ENCODE measurements around the gene OMP. TPM values are rescaled to one million over a fixed set of nuclear protein-coding genes. Genes with fewer than 3 reads are reported as not detected.

The OMP gene
- total and polyA plus RNA-seq, 3 donors from 2014 or later, result 1.7 to 6.7 TPM; not detected in 1

- H3K27ac ChIP-seq, result no peak overlapping the region
- no peak overlapping the region for H3K4me3 ChIP-seq
- no peak for DNase-seq
- no peaks in the 10 kb centered on the region for H3K27me3 ChIP-seq
- no peaks in the 10 kb centered on the region for H3K9me3 ChIP-seq
- 91 to 95% methylated on average over 6 of the region's 6 CpGs for WGBS, 2 donors
- peaks cover 24% of the 10 kb centered on the region for H3K4me1 ChIP-seq
- H3K36me3 ChIP-seq (ENCODE audit: low read depth, missing control alignments), result no peaks in the 10 kb centered on the region
- intact Hi-C loops (cut with DNase I; ENCODE audit: low total_unique reads), result no loop called here
- TF ChIP-seq POLR2A (IDR thresholded peaks at IDR 0.05), result no peak
- TF ChIP-seq CTCF (IDR thresholded peaks at IDR 0.05), result no peak
These were observed 9.3 kb downstream of the OMP start for GRCh38 chr11:77111946-77112345.

GRCh38 chr11:77112641-77113381, 10.2 kb downstream of the OMP start:
- H3K27ac ChIP-seq, result no peak overlapping the region
- DNase-seq, result no peak
- H3K4me1 ChIP-seq, result peaks cover 15% of the 10 kb centered on the region
- WGBS, 2 donors, result 90 to 92% methylated on average over 18 to 20 of the region's 20 CpGs
- H3K4me3 ChIP-seq, result no peak overlapping the region
- intact Hi-C loops (cut with DNase I; ENCODE audit: low total_unique reads), result no loop called here
- TF ChIP-seq POLR2A (IDR thresholded peaks at IDR 0.05) (no peak), CTCF (IDR thresholded peaks at IDR 0.05) (no peak)
- no peaks in the 10 kb centered on the region for H3K27me3 ChIP-seq
- H3K9me3 ChIP-seq, result no peaks in the 10 kb centered on the region
- no peaks in the 10 kb centered on the region for H3K36me3 ChIP-seq (ENCODE audit: low read depth, missing control alignments)

DNA sequence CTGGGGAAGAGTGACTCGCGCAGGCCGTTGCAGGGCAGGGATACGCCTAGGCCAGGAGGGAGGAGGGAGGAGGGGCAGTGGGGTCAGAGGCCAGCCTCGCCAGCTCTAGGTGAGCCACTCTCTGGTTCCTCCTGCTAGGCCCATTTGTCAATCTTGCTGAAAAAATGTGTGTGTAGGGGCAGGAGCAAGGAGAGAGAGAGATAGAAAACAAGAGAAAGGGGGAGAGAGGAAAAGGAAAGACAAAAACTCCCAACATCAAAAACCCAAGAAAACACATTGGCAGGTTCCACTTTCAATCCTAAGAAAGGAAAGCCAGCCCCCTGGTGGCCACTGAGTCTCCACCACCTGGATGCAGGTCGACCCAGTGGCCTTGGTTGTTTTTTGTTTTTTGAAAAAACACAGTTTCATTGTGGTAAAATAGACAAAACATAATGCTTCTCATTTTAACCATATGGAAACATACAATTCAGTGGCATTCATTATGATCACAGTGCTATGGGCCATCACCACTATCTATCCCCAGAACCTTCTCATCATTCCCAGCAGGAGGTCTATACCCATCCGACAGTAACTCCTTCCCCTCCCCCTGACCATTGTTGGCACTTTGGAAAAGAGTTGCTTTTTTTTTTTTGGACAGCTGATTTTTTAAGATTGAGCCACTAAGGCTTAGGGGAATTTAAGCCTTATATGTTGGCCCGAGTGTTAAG, 10.9 kb downstream of the OMP start:
- no peak overlapping the region for H3K27ac ChIP-seq
- TF ChIP-seq POLR2A (IDR thresholded peaks at IDR 0.05), result no peak
- TF ChIP-seq CTCF (IDR thresholded peaks at IDR 0.05), result peak; percentile 32 to 62 (median 42)
- peaks cover 8% of the 10 kb centered on the region for H3K4me1 ChIP-seq
- no peaks in the 10 kb centered on the region for H3K9me3 ChIP-seq
- no peaks in the 10 kb centered on the region for H3K27me3 ChIP-seq
- H3K4me3 ChIP-seq, result no peak overlapping the region
- intact Hi-C loops (cut with DNase I; ENCODE audit: low total_unique reads), result no loop called here
- 60 to 68% methylated on average over 8 of the region's 8 CpGs for WGBS, 2 donors
- H3K36me3 ChIP-seq (ENCODE audit: low read depth, missing control alignments), result no peaks in the 10 kb centered on the region
- peak; percentile 67 for DNase-seq

DNA sequence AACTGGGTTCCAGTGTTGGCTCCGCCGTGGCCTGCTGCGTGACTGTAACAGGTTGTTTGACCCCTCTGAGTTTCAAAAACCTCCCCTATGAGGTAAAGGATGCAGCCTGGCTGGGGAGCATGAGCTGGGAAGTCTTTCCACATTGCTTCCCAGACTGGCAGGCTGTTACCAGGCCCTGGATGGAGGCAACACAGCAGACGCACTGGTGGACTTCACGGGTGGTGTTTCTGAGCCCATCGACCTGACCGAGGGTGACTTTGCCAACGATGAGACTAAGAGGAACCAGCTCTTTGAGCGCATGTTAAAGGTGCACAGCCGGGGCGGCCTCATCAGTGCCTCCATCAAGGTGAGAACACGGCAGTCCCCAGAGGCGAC, 11.4 kb downstream of the OMP start:
- no peaks in the 10 kb centered on the region for H3K27me3 ChIP-seq
- intact Hi-C loops (cut with DNase I; ENCODE audit: low total_unique reads), result no loop called here
- DNase-seq, result no peak
- no peaks in the 10 kb centered on the region for H3K36me3 ChIP-seq (ENCODE audit: low read depth, missing control alignments)
- 94% methylated on average over 13 of the region's 13 CpGs for WGBS, 2 donors
- H3K9me3 ChIP-seq, result no peaks in the 10 kb centered on the region
- no peak overlapping the region for H3K27ac ChIP-seq
- no peak overlapping the region for H3K4me3 ChIP-seq
- H3K4me1 ChIP-seq, result peaks cover 8% of the 10 kb centered on the region
- no peak for TF ChIP-seq POLR2A (IDR thresholded peaks at IDR 0.05)
- TF ChIP-seq CTCF (IDR thresholded peaks at IDR 0.05), result no peak
